ENCODE measurements around the gene TIAM1. TPM values are rescaled to one million over a fixed set of nuclear protein-coding genes. Genes with fewer than 3 reads are reported as not detected.

Gene TIAM1
- total RNA-seq, 1 experiment from 2014 or later, result 3.7 TPM

- DNase-seq (ENCODE audit: low read depth, low spot score) (no peak), ATAC-seq (no peak)
- in situ Hi-C loops (cut with HindIII; ENCODE audit: low pct_unique_long_range_greater_than_20kb, low sequenced_read_pairs), result no loop called here
- ChIA-PET CTCF (no interaction called here), POLR2A (no interaction called here)
- H3K27ac ChIP-seq (ENCODE audit: low read length), result no peak overlapping the region
- BruUV-seq (replicated peaks), result no TSS peak
- TF ChIP-seq TCF7L2 (IDR thresholded peaks at IDR 0.05; ENCODE audit: low read depth, low read length) (no peak), SIN3A (IDR thresholded peaks at IDR 0.05; ENCODE audit: borderline replicate concordance, insufficient read depth, low read depth, low read length) (no peak), CTCF (IDR thresholded peaks at IDR 0.05) (no peak), POLR2AphosphoS5 (IDR thresholded peaks at IDR 0.05; ENCODE audit: low read depth, low read length) (no peak), REST (IDR thresholded peaks at IDR 0.05; ENCODE audit: insufficient read depth in 1 of 2, low read depth in 2 of 2, low read length in 1 of 2) (no peak)
- H3K4me3 ChIP-seq (ENCODE audit: low read depth in 2 of 2, low read length in 2 of 2), result no peak overlapping the region
- no peaks in the 10 kb centered on the region; the same call in 1 of the 2 replicates for H3K4me1 ChIP-seq (ENCODE audit: control insufficient read depth, insufficient read depth, low read length)
- no peaks in the 10 kb centered on the region; the same call in 1 of the 2 replicates for H3K27me3 ChIP-seq (ENCODE audit: control insufficient read depth, insufficient read depth, low read length)
- intact Hi-C loops (cut with micrococcal nuclease; ENCODE audit: unreplicated experiment), result loop anchor here (5.0 to 10.0 kb wide), 2 partner anchors 130 to 388 kb away; no protein-coding TSS in a partner anchor
- no peaks in the 10 kb centered on the region for H3K9me3 ChIP-seq (ENCODE audit: control insufficient read depth, insufficient read depth, low read depth, low read length)
- no peaks in the 10 kb centered on the region for H3K36me3 ChIP-seq (ENCODE audit: control insufficient read depth, insufficient read depth, low read length)
These were observed 139.3 kb downstream of the TIAM1 start for GRCh38 chr21:31204801-31205200.

GRCh38 chr21:31203431-31204054 lies 140.5 kb downstream of the TIAM1 start:
- in situ Hi-C loops (cut with HindIII; ENCODE audit: low pct_unique_long_range_greater_than_20kb, low sequenced_read_pairs), result no loop called here
- no peaks in the 10 kb centered on the region; the same call in 1 of the 2 replicates for H3K27me3 ChIP-seq (ENCODE audit: control insufficient read depth, insufficient read depth, low read length)
- H3K9me3 ChIP-seq (ENCODE audit: control insufficient read depth, insufficient read depth, low read depth, low read length), result no peaks in the 10 kb centered on the region
- CTCF ChIA-PET, result no interaction called here
- no peak for DNase-seq (ENCODE audit: low read depth, low spot score)
- POLR2A ChIA-PET, result no interaction called here
- H3K27ac ChIP-seq (ENCODE audit: low read length), result no peak overlapping the region
- no peaks in the 10 kb centered on the region for H3K36me3 ChIP-seq (ENCODE audit: control insufficient read depth, insufficient read depth, low read length)
- intact Hi-C loops (cut with micrococcal nuclease; ENCODE audit: unreplicated experiment), result loop anchor here (10.0 kb wide), 1 partner anchor 131 kb away; no protein-coding TSS in a partner anchor
- no peak for ATAC-seq
- H3K4me3 ChIP-seq (ENCODE audit: low read depth in 2 of 2, low read length in 2 of 2), result no peak overlapping the region
- no peak for TF ChIP-seq CTCF (IDR thresholded peaks at IDR 0.05)
- TF ChIP-seq TCF7L2 (IDR thresholded peaks at IDR 0.05; ENCODE audit: low read depth, low read length), result no peak
- no peak for TF ChIP-seq REST (IDR thresholded peaks at IDR 0.05; ENCODE audit: insufficient read depth in 1 of 2, low read depth in 2 of 2, low read length in 1 of 2)
- no peak for TF ChIP-seq POLR2AphosphoS5 (IDR thresholded peaks at IDR 0.05; ENCODE audit: low read depth, low read length)
- no peak for TF ChIP-seq SIN3A (IDR thresholded peaks at IDR 0.05; ENCODE audit: borderline replicate concordance, insufficient read depth, low read depth, low read length)
- no TSS peak for BruUV-seq (replicated peaks)
- no peaks in the 10 kb centered on the region; the same call in 1 of the 2 replicates for H3K4me1 ChIP-seq (ENCODE audit: control insufficient read depth, insufficient read depth, low read length)
